Thymus (tissue), 11 donors: ENCODE measurements around the gene NDST3. TPM values are rescaled to one million over a fixed set of nuclear protein-coding genes. Genes with fewer than 3 reads are reported as not detected.

Source experiments
- DNase-seq, 9 donors: peaks; one replicate each; pipeline ENCODE4 v3.0.0-alpha.2; 2013; ENCODE audit warnings: low spot score in 9 of 9, low read depth in 6 of 9, missing footprints in 1 of 9
- H3K27ac ChIP-seq, 2 donors: one replicate each; pipeline ENCODE4 v1.5.1; 2013; ENCODE audit warnings: control low read depth in 1 of 2, low read depth in 1 of 2, low read length in 1 of 2, mild to moderate bottlenecking in 1 of 2, moderate library complexity in 1 of 2
- H3K27me3 ChIP-seq, 2 donors: one replicate each; pipeline ENCODE4 v1.5.1; 2013; ENCODE audit warnings: low read length in 1 of 2; ENCODE audit not compliant: control insufficient read depth in 2 of 2, insufficient read depth in 1 of 2
- H3K36me3 ChIP-seq, 2 donors: one replicate each; pipeline ENCODE4 v1.5.1; 2013; ENCODE audit warnings: low read length in 1 of 2, mild to moderate bottlenecking in 1 of 2, moderate library complexity in 1 of 2; ENCODE audit not compliant: control insufficient read depth in 2 of 2, insufficient read depth in 2 of 2
- H3K4me1 ChIP-seq, 2 donors: one replicate each; pipeline ENCODE4 v1.5.1; 2013; ENCODE audit warnings: low read length in 2 of 2; ENCODE audit not compliant: control insufficient read depth in 2 of 2, insufficient read depth in 2 of 2
- H3K4me3 ChIP-seq, 2 donors: one replicate each; pipeline ENCODE4 v1.5.1; 2013; ENCODE audit warnings: low read length in 2 of 2, control low read depth in 1 of 2, mild to moderate bottlenecking in 1 of 2
- H3K9me3 ChIP-seq, 2 donors: one replicate each; pipeline ENCODE4 v1.5.1; 2013; ENCODE audit warnings: low read length in 1 of 2, mild to moderate bottlenecking in 1 of 2; ENCODE audit not compliant: control insufficient read depth in 2 of 2, insufficient read depth in 1 of 2
- WGBS: extraction: QIAGEN DNeasy Blood & Tissue Kit; methylation state at CpG from one replicate; pipeline ENCODE4 v1.1.7; 2013; 5-methylcytosine and 5-hydroxymethylcytosine counted together
- polyA plus RNA-seq: library from polyadenylated mRNA; stranded (reverse); fragments of 200-250 nt; gene quantifications from one replicate; pipeline ENCODE4 v1.2.3, GENCODE V29; 2013
- total RNA-seq: library from RNA; stranded (reverse); fragments of 120-200 nt; gene quantifications from one replicate; pipeline ENCODE4 v1.2.4, GENCODE V29; 2013
- donor health status: healthy.

NDST3 gene
- total and polyA plus RNA-seq, 2 donors: 1.0 to 5.7 TPM

- WGBS: 99% methylated on average over 2 of the region's 2 CpGs
- no peaks in the 10 kb centered on the region for H3K4me1 ChIP-seq
- no peak overlapping the region for H3K4me3 ChIP-seq
- H3K9me3 ChIP-seq: no peaks in the 10 kb centered on the region
- H3K27me3 ChIP-seq: no peaks in the 10 kb centered on the region
- no peak overlapping the region for H3K27ac ChIP-seq
- H3K36me3 ChIP-seq: no peaks in the 10 kb centered on the region
- DNase-seq: no peak
Observed at GRCh38 chr4:118058955-118059354, 24.7 kb downstream of the NDST3 start.

GRCh38 chr4:118059397-118059796 lies 25.1 kb downstream of the NDST3 start:
- no peaks in the 10 kb centered on the region for H3K36me3 ChIP-seq
- no peak for DNase-seq
- 87% methylated on average over 2 of the region's 2 CpGs for WGBS
- no peaks in the 10 kb centered on the region for H3K9me3 ChIP-seq
- no peaks in the 10 kb centered on the region for H3K27me3 ChIP-seq
- no peak overlapping the region for H3K4me3 ChIP-seq
- no peaks in the 10 kb centered on the region for H3K4me1 ChIP-seq
- no peak overlapping the region for H3K27ac ChIP-seq

GRCh38 chr4:118076958-118077766 lies 42.9 kb downstream of the NDST3 start:
- peak in 2 of 9 donors; percentile 11 for DNase-seq
- Histone ChIP-seq H3K4me3 (no peak overlapping the region), H3K36me3 (no peaks in the 10 kb centered on the region), H3K4me1 (no peaks in the 10 kb centered on the region), H3K27ac (no peak overlapping the region), H3K27me3 (no peaks in the 10 kb centered on the region), H3K9me3 (peaks cover 0 to 12% of the 10 kb centered on the region in 2 donors)
- WGBS: 85% methylated on average over 8 of the region's 8 CpGs

- H3K4me3 ChIP-seq: no peak overlapping the region
- H3K9me3 ChIP-seq: peaks cover 0 to 12% of the 10 kb centered on the region in 2 donors
- H3K27me3 ChIP-seq: no peaks in the 10 kb centered on the region
- no peaks in the 10 kb centered on the region for H3K4me1 ChIP-seq
- DNase-seq: no peak
- H3K27ac ChIP-seq: no peak overlapping the region
- no peaks in the 10 kb centered on the region for H3K36me3 ChIP-seq
- WGBS: 94% methylated on average over 3 of the region's 3 CpGs
Observed at GRCh38 chr4:118077767-118078105, 43.5 kb downstream of the NDST3 start.

GRCh38 chr4:118081434-118081833 lies 47.1 kb downstream of the NDST3 start:
- H3K9me3 ChIP-seq: peaks cover 0 to 12% of the 10 kb centered on the region in 2 donors
- H3K36me3 ChIP-seq: no peaks in the 10 kb centered on the region
- H3K27ac ChIP-seq: no peak overlapping the region
- DNase-seq: no peak
- H3K4me3 ChIP-seq: no peak overlapping the region
- no peaks in the 10 kb centered on the region for H3K4me1 ChIP-seq
- H3K27me3 ChIP-seq: no peaks in the 10 kb centered on the region

GRCh38 chr4:118082182-118082581 lies 47.9 kb downstream of the NDST3 start:
- WGBS: 98% methylated on average over 1 of the region's 1 CpG
- Histone ChIP-seq H3K27me3 (no peaks in the 10 kb centered on the region), H3K4me3 (no peak overlapping the region), H3K36me3 (no peaks in the 10 kb centered on the region), H3K27ac (no peak overlapping the region), H3K4me1 (no peaks in the 10 kb centered on the region), H3K9me3 (peaks cover 0 to 9% of the 10 kb centered on the region in 2 donors)
- no peak for DNase-seq

- Histone ChIP-seq H3K27ac (no peak overlapping the region), H3K4me1 (no peaks in the 10 kb centered on the region), H3K9me3 (no peaks in the 10 kb centered on the region), H3K4me3 (no peak overlapping the region), H3K36me3 (no peaks in the 10 kb centered on the region), H3K27me3 (no peaks in the 10 kb centered on the region)
- DNase-seq: no peak
- 98% methylated on average over 4 of the region's 4 CpGs for WGBS
Observed at GRCh38 chr4:118085700-118086099, 51.4 kb downstream of the NDST3 start.

GRCh38 chr4:118086344-118086743 lies 52.1 kb downstream of the NDST3 start:
- Histone ChIP-seq H3K9me3 (no peaks in the 10 kb centered on the region), H3K27me3 (no peaks in the 10 kb centered on the region), H3K36me3 (no peaks in the 10 kb centered on the region), H3K27ac (no peak overlapping the region), H3K4me1 (no peaks in the 10 kb centered on the region), H3K4me3 (no peak overlapping the region)
- no peak for DNase-seq
- 86% methylated on average over 3 of the region's 3 CpGs for WGBS

- Histone ChIP-seq H3K27ac (no peak overlapping the region), H3K27me3 (no peaks in the 10 kb centered on the region), H3K9me3 (no peaks in the 10 kb centered on the region), H3K4me1 (no peaks in the 10 kb centered on the region), H3K36me3 (no peaks in the 10 kb centered on the region), H3K4me3 (no peak overlapping the region)
- no peak for DNase-seq
Observed at GRCh38 chr4:118087366-118087765, 53.1 kb downstream of the NDST3 start.
